Neural progenitor cell (in vitro differentiated cells): Measurements from ENCODE around the gene TMEM95. TPM values are rescaled to one million over a fixed set of nuclear protein-coding genes. Genes with fewer than 3 reads are reported as not detected.

Source experiments
- DNase-seq: peaks from one replicate; pipeline ENCODE4 v3.0.0-alpha.2; 2016; ENCODE audit warnings: low spot score
- H2AFZ ChIP-seq: fragments of 200-600 bp; sonication (generic); replicated peaks from 2 replicates; pipeline ENCODE4 v1.6.1; 2016; ENCODE audit warnings: antibody characterized with exemption
- H3F3A ChIP-seq: fragments of 200-600 bp; sonication (generic); 2 replicates; pipeline ENCODE4 v1.6.1; 2016; ENCODE audit warnings: antibody characterized with exemption, low read depth
- H3K27ac ChIP-seq: fragments of 200-600 bp; sonication (generic); 2 replicates; pipeline ENCODE4 v1.5.1; 2016; ENCODE audit warnings: mild to moderate bottlenecking
- H3K27me3 ChIP-seq: fragments of 200-600 bp; sonication (generic); 2 replicates; pipeline ENCODE4 v1.6.1; 2016; ENCODE audit warnings: mild to moderate bottlenecking, moderate library complexity
- H3K36me3 ChIP-seq: fragments of 200-600 bp; sonication (generic); 2 replicates; pipeline ENCODE4 v1.5.1; 2016
- H3K4me1 ChIP-seq: fragments of 200-600 bp; sonication (generic); 2 replicates; pipeline ENCODE4 v1.6.1; 2016; ENCODE audit warnings: mixed run types
- H3K4me2 ChIP-seq: fragments of 200-600 bp; sonication (generic); 2 replicates; pipeline ENCODE4 v1.6.1; 2016
- H3K4me3 ChIP-seq: fragments of 200-600 bp; sonication (generic); 2 replicates; pipeline ENCODE4 v1.5.1; 2016
- H3K79me2 ChIP-seq: fragments of 200-600 bp; sonication (generic); 2 replicates; pipeline ENCODE4 v1.6.1; 2016; ENCODE audit warnings: low read depth
- H3K9ac ChIP-seq: fragments of 200-600 bp; sonication (generic); 2 replicates; pipeline ENCODE4 v1.6.1; 2016
- H3K9me3 ChIP-seq: fragments of 200-600 bp; sonication (generic); 2 replicates; pipeline ENCODE4 v1.5.1; 2016; ENCODE audit warnings: low read depth
- H4K20me1 ChIP-seq: fragments of 200-600 bp; sonication (generic); 2 replicates; pipeline ENCODE4 v1.6.1; 2016; ENCODE audit warnings: low read depth
- H3K27ac Mint-ChIP-seq: 3 replicates; pipeline ENCODE4 v1.8.0; 2021; ENCODE audit warnings: mixed read lengths
- H3K27me3 Mint-ChIP-seq: 2 replicates; pipeline ENCODE4 v1.8.0; 2022; ENCODE audit warnings: low read depth, mild to moderate bottlenecking, inconsistent platforms, moderate library complexity, mixed read lengths; ENCODE audit not compliant: insufficient read depth
- H3K36me3 Mint-ChIP-seq: 3 replicates; pipeline ENCODE4 v1.8.0; 2021; ENCODE audit warnings: mixed read lengths
- H3K4me1 Mint-ChIP-seq: 3 replicates; pipeline ENCODE4 v1.8.0; 2021; ENCODE audit warnings: mixed read lengths
- H3K4me3 Mint-ChIP-seq: 3 replicates; pipeline ENCODE4 v1.8.0; 2021; ENCODE audit warnings: mild to moderate bottlenecking, moderate library complexity, mixed read lengths
- H3K9me3 Mint-ChIP-seq: 3 replicates; pipeline ENCODE4 v1.8.0; 2020; ENCODE audit warnings: mixed read lengths
- CTCF ChIP-seq: fragments of 200-600 bp; sonication (generic); IDR thresholded peaks from 2 replicates; pipeline ENCODE4 v1.5.1; 2017; ENCODE audit warnings: antibody characterized with exemption, mild to moderate bottlenecking
- EZH2 ChIP-seq: fragments of 200-600 bp; sonication (generic); IDR thresholded peaks from 2 replicates; pipeline ENCODE4 v1.6.1; 2017; ENCODE audit warnings: antibody characterized with exemption, mild to moderate bottlenecking, moderate library complexity
- EZH2phosphoT487 ChIP-seq: fragments of 200-600 bp; sonication (generic); IDR thresholded peaks from 2 replicates; pipeline ENCODE4 v1.6.1; 2017; ENCODE audit warnings: antibody characterized with exemption
- total RNA-seq: library from RNA; depleted of rRNA; stranded (reverse); fragments of >200 nt; gene quantifications from 2 replicates; pipeline ENCODE4 v1.2.3, GENCODE V29; 2015; ENCODE audit warnings: low replicate concordance

The TMEM95 gene
- total RNA-seq, 1 donor from 2014 or later = not detected

DNA sequence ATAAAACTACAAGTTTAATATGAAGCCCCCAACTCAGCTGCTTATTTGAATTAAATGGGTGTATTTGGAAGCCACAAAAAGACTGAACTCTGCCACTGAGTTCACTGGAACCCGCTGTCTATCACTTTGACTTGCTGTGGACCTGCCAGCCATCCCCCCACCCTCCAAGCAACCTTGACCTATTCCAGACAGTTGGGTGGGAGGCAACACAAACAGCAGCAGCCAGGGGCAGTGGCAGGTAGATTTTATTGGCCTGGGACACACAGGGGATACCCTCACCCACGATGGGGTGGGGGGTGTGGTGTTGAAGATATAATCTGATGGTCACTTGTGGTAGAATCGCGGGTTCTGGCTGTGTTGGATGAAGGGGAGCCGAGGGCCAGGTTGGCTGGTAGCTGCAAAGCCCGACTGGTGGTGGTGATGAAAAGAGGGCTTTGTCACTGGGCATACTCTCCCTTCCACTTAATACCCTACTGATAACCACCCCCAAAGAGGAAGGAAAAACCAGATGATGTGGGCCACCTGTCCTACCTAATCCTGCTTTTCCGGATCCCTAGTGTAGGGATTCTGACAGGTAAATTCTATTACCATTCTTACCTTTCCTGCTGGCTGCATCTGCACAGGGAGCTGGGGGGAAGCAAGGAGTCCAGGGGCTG lies 42.4 kb upstream of the TMEM95 start:
- H3K4me1 Mint-ChIP-seq = peaks cover 46% of the 10 kb centered on the region

GRCh38 chr17:7313088-7313889 lies 41.7 kb upstream of the TMEM95 start:
- peaks cover 12% of the 10 kb centered on the region for H3K27me3 Mint-ChIP-seq
- H3K4me1 ChIP-seq = peaks cover 12% of the 10 kb centered on the region
- no peak overlapping the region for H3K4me2 ChIP-seq
- no peak overlapping the region for H3K27ac ChIP-seq
- H3F3A ChIP-seq = peaks cover 79% of the 10 kb centered on the region
- H4K20me1 ChIP-seq = peaks cover 59% of the 10 kb centered on the region
- DNase-seq = no peak
- TF ChIP-seq EZH2phosphoT487 = no peak
- TF ChIP-seq EZH2 = no peak
- no peak for TF ChIP-seq CTCF
- no peak overlapping the region for H3K27ac Mint-ChIP-seq
- peaks cover 46% of the 10 kb centered on the region for H3K4me1 Mint-ChIP-seq
- H3K36me3 Mint-ChIP-seq = peaks cover 33% of the 10 kb centered on the region
- peaks cover 54% of the 10 kb centered on the region for H3K79me2 ChIP-seq
- H3K9ac ChIP-seq = no peak overlapping the region
- H2AFZ ChIP-seq = no peak overlapping the region
- no peaks in the 10 kb centered on the region for H3K9me3 ChIP-seq
- no peak overlapping the region for H3K4me3 ChIP-seq
- H3K27me3 ChIP-seq = no peaks in the 10 kb centered on the region
- H3K9me3 Mint-ChIP-seq = no peaks in the 10 kb centered on the region
- H3K36me3 ChIP-seq = peaks cover 4% of the 10 kb centered on the region
- peak overlapping the region; percentile 89 for H3K4me3 Mint-ChIP-seq

More for the DNA sequence above, 42.4 kb upstream of the TMEM95 start:
- no peak for DNase-seq
- no peak overlapping the region for H3K9ac ChIP-seq
- H3F3A ChIP-seq = peaks cover 83% of the 10 kb centered on the region
- Mint-ChIP-seq H3K4me3 (peak overlapping the region; percentile 89), H3K36me3 (peaks cover 33% of the 10 kb centered on the region), H3K27ac (no peak overlapping the region), H3K9me3 (no peaks in the 10 kb centered on the region), H3K27me3 (peaks cover 10% of the 10 kb centered on the region)
- H3K36me3 ChIP-seq = peaks cover 4% of the 10 kb centered on the region
- no peak overlapping the region for H2AFZ ChIP-seq
- peaks cover 61% of the 10 kb centered on the region for H3K79me2 ChIP-seq
- H3K4me2 ChIP-seq = no peak overlapping the region
- no peak overlapping the region for H3K27ac ChIP-seq
- H3K4me3 ChIP-seq = no peak overlapping the region
- peaks cover 65% of the 10 kb centered on the region for H4K20me1 ChIP-seq
- H3K9me3 ChIP-seq = no peaks in the 10 kb centered on the region
- no peaks in the 10 kb centered on the region for H3K27me3 ChIP-seq
- peaks cover 12% of the 10 kb centered on the region for H3K4me1 ChIP-seq
- no peak for TF ChIP-seq EZH2

GRCh38 chr17:7313890-7314718 lies 40.9 kb upstream of the TMEM95 start:
- TF ChIP-seq EZH2phosphoT487 = no peak
- TF ChIP-seq EZH2 = no peak
- TF ChIP-seq CTCF = no peak
- H3K4me1 Mint-ChIP-seq = peaks cover 40% of the 10 kb centered on the region
- peaks cover 38% of the 10 kb centered on the region for H3K36me3 Mint-ChIP-seq
- Histone ChIP-seq H3K4me1 (peaks cover 11% of the 10 kb centered on the region), H3K27ac (peak overlapping the region; percentile 74), H3K79me2 (peaks cover 46% of the 10 kb centered on the region), H3K4me3 (peak overlapping the region; percentile 92), H3F3A (peaks cover 71% of the 10 kb centered on the region), H2AFZ (no peak overlapping the region), H3K4me2 (peak overlapping the region; percentile 97), H3K36me3 (peaks cover 4% of the 10 kb centered on the region), H3K9ac (peak overlapping the region; percentile 61), H4K20me1 (peaks cover 51% of the 10 kb centered on the region), H3K9me3 (no peaks in the 10 kb centered on the region), H3K27me3 (no peaks in the 10 kb centered on the region)
- no peaks in the 10 kb centered on the region for H3K9me3 Mint-ChIP-seq
- peaks cover 9% of the 10 kb centered on the region for H3K27me3 Mint-ChIP-seq
- peak overlapping the region; percentile 89 for H3K4me3 Mint-ChIP-seq
- no peak for DNase-seq
- no peak overlapping the region for H3K27ac Mint-ChIP-seq
